Stimulated activated effector memory CD8-positive, alpha-beta T cell treated with anti-CD3 and anti-CD28 coated beads, Interleukin-12 subunit alpha, Interleukin-12 subunit beta, amount 100 ng/mL, for 72 hours (primary cell): ENCODE results near the gene OR1S1.

ENCODE experiments used
- ATAC-seq: fragments of 150-1000 bp; cut with Tn5 transposase; 2 replicates; pipeline ENCODE4 v1.10.0; 2021
- DNase-seq, 2 donors: peaks; one replicate each; pipeline ENCODE4 v3.0.0; 2021 to 2022; ENCODE audit warnings: low spot score in 2 of 2
- H3K27ac Mint-ChIP-seq: one replicate; pipeline ENCODE4 v1.8.0; 2022; ENCODE audit warnings: mild to moderate bottlenecking, mixed read lengths
- H3K36me3 Mint-ChIP-seq: one replicate; pipeline ENCODE4 v1.8.0; 2022; ENCODE audit warnings: mild to moderate bottlenecking, mixed read lengths
- H3K4me1 Mint-ChIP-seq: one replicate; pipeline ENCODE4 v1.8.0; 2022; ENCODE audit warnings: mixed read lengths
- H3K4me3 Mint-ChIP-seq: one replicate; pipeline ENCODE4 v1.8.0; 2022; ENCODE audit warnings: mild to moderate bottlenecking, mixed read lengths
- H3K9me3 Mint-ChIP-seq: one replicate; pipeline ENCODE4 v1.8.0; 2022; ENCODE audit warnings: mixed read lengths

Gene OR1S1

DNA sequence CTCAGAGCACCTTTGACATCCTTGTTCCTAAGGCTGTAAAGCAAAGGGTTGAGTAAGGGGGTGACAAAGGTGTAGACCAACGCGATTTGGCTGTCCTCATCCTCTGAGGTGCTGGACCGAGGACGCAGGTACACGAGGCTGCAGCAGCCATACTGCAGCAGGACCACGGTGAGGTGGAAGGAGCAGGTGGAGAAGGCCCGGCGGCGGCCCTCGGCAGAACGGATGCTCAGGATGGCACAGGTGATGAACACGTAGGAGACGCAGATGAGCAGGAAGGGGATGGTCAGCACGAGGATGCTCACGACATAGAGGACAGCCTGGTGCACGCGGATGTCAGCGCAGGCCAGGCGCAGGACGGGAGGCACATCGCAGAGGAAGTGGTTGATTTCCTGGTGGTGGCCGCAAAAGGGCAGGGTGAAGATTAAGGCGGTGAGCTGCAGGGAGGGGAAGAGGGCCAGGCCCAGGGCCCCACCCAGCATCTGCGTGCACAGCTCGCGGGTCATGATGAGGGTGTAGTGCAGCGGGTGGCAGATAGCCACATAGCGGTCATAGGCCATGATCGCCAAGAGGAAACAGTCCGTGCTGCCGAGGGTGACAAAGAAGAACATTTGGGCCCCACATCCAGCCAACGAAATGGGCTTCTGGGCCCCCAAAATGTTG is 15.6 kb downstream of the OR1S1 start:
- Mint-ChIP-seq H3K36me3 (no peaks in the 10 kb centered on the region), H3K4me3 (no peak overlapping the region), H3K9me3 (peaks cover 3% of the 10 kb centered on the region), H3K4me1 (peaks cover 5% of the 10 kb centered on the region), H3K27ac (no peak overlapping the region)
- no peak for DNase-seq
- no peak for ATAC-seq

DNA sequence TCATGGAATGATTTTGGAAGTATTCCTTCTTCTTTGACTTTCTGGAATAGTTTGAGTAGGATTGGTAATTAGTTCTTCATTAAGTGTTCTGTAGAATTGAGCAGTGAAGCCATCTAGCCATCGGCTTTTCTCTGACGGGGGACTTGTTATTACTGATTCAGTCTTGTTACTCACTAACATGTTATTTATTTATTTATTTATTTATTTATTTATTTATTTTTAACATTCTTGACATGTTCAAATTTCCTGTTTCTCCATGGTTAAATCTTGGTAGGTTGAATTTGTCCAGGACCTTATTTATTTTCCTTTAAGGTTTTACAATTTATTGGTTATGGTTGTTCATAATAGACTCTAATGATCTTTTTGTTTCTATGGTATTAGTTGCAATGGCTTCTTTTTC is 31.4 kb downstream of the OR1S1 start:
- DNase-seq, result no peak
- H3K36me3 Mint-ChIP-seq, result no peaks in the 10 kb centered on the region
- no peak for ATAC-seq
- no peak overlapping the region for H3K4me3 Mint-ChIP-seq
- no peak overlapping the region for H3K27ac Mint-ChIP-seq
- H3K9me3 Mint-ChIP-seq, result peaks cover 6% of the 10 kb centered on the region
- no peaks in the 10 kb centered on the region for H3K4me1 Mint-ChIP-seq

DNA sequence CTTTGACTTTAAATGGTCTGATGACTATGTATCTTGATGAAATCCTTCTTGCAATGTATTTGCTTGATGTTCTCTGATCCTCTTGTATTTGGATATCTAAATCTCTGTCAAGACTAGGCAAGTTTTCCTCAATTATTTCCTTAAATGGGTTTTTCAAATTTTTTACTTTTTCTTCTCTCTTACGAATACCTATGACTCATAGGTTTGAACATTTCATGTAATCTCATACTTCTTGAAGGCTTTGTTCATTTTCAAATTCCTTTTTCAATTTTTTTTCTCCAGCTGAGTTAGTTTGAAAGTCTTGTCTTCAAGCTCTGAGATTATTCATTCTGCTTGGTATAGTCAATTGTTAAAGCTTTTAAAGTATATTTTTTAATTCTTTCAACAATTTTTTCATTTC is 42.4 kb downstream of the OR1S1 start:
- no peak overlapping the region for H3K27ac Mint-ChIP-seq
- no peak overlapping the region for H3K4me3 Mint-ChIP-seq
- DNase-seq (no peak), ATAC-seq (no peak)
- no peaks in the 10 kb centered on the region for H3K36me3 Mint-ChIP-seq
- no peaks in the 10 kb centered on the region for H3K4me1 Mint-ChIP-seq
- H3K9me3 Mint-ChIP-seq, result peaks cover 3% of the 10 kb centered on the region

DNA sequence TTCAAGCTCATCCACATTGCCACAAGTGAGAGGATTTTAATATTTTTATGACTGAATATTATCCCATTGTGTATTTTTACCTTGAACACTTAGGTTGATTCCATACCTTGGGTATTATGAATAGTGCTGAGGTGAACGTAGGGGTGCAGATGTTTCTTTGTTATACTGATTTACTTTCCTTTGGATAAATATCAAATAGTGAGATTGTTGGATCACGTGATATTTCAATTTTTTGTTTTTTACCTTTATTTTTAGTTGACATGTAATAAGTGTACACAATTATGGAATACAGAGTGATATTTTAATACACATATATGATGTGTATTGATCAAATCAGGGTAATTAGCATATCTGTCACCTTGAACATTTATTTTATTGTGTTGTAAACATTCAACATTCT is 47.5 kb downstream of the OR1S1 start:
- no peak overlapping the region for H3K27ac Mint-ChIP-seq
- ATAC-seq, result no peak
- H3K9me3 Mint-ChIP-seq, result no peaks in the 10 kb centered on the region
- no peaks in the 10 kb centered on the region for H3K4me1 Mint-ChIP-seq
- no peaks in the 10 kb centered on the region for H3K36me3 Mint-ChIP-seq
- H3K4me3 Mint-ChIP-seq, result no peak overlapping the region
- no peak for DNase-seq
